Small intestine (tissue), 7 donors: Measurements from ENCODE around the gene ABHD12B. TPM values are rescaled to one million over a fixed set of nuclear protein-coding genes. Genes with fewer than 3 reads are reported as not detected.

Source experiments
- DNase-seq, 2 donors: peaks; one replicate each; pipeline versions ENCODE4 v3.0.0 to v3.0.0-alpha.2; 2013
- FAIRE-seq: peaks from 2 replicates; lab custom pipeline; 2012; peaks lifted over from hg19 to GRCh38; lab: Jason Lieb, UNC
- H3K27ac ChIP-seq, 3 donors: one replicate each; pipeline ENCODE4 v1.5.1; 2013; ENCODE audit warnings: low read length in 2 of 3, mild to moderate bottlenecking in 2 of 3, control low read depth in 1 of 3, inconsistent platforms in 1 of 3, low read depth in 1 of 3, moderate library complexity in 1 of 3
- H3K27me3 ChIP-seq, 3 donors: one replicate each; pipeline ENCODE4 v1.6.1; 2013; ENCODE audit warnings: low read length in 3 of 3, inconsistent platforms in 1 of 3; ENCODE audit not compliant: control insufficient read depth in 3 of 3, insufficient read depth in 3 of 3
- H3K36me3 ChIP-seq, 3 donors: one replicate each; pipeline ENCODE4 v1.6.1; 2013; ENCODE audit warnings: low read length in 3 of 3, inconsistent platforms in 1 of 3, low read depth in 1 of 3, mild to moderate bottlenecking in 1 of 3, moderate library complexity in 1 of 3; ENCODE audit not compliant: control insufficient read depth in 3 of 3, insufficient read depth in 2 of 3
- H3K4me1 ChIP-seq, 3 donors: one replicate each; pipeline ENCODE4 v1.6.1; 2013; ENCODE audit warnings: low read length in 2 of 3, inconsistent platforms in 1 of 3, low read depth in 1 of 3, mild to moderate bottlenecking in 1 of 3, moderate library complexity in 1 of 3; ENCODE audit not compliant: control insufficient read depth in 3 of 3, insufficient read depth in 2 of 3
- H3K4me3 ChIP-seq, 3 donors: one replicate each; pipeline ENCODE4 v1.5.1; 2013; ENCODE audit warnings: low read length in 3 of 3, control low read depth in 1 of 3, inconsistent platforms in 1 of 3, low read depth in 1 of 3, mild to moderate bottlenecking in 1 of 3, moderate library complexity in 1 of 3
- H3K9me3 ChIP-seq, 2 donors: one replicate each; pipeline ENCODE4 v1.6.1; 2013; ENCODE audit warnings: low read depth in 1 of 2, low read length in 1 of 2; ENCODE audit not compliant: control insufficient read depth in 2 of 2, insufficient read depth in 1 of 2
- WGBS, 3 donors: extraction: QIAGEN DNeasy Blood & Tissue Kit; methylation state at CpG; one replicate each; pipeline ENCODE4 v1.1.7; 2013; 5-methylcytosine and 5-hydroxymethylcytosine counted together
- polyA plus RNA-seq, 4 donors: library from polyadenylated mRNA; stranded (reverse) in 3 of 4; unstranded in 1 of 4; fragments of 200-250 nt in 3 of 4; fragments of 120-200 nt in 1 of 4; gene quantifications; one replicate each; pipeline versions ENCODE4 v1.2.1 to v1.2.3, GENCODE V29; 2013
- donor health status: healthy with polysubstance abuse.
- donor health status: control.
- donor health status: control.
- donor health status: Bipolar disorder and iron deficiency.
- donor health status: healthy.

Gene ABHD12B
- polyA plus RNA-seq, 4 donors, result 0.07 to 0.09 TPM; not detected in 2

DNA sequence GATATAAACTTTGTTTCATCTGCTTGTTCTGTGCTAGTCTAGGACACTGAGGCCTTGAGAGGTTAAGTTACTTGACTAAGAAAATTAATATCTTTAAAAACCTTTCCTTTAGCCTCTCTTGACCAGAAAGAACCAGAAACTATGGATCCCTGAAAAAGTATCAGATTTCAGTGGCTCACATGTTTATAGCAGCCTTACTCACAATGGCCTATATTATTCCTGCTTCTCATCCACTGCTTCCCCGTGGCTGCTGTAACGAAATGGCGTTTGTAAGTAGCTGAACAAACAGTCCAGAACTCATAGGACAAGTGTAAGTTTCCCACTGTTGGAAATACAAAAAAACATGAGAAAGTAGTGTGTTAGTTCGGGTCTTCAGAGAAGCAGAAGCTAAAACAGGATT, 75.6 kb downstream of the ABHD12B start:
- whole genome bisulfite sequencing, 3 donors, result 72 to 77% (median 75%) methylated on average over 4 of the region's 4 CpGs

GRCh38 chr14:50948205-50948604, 76.4 kb downstream of the ABHD12B start:
- H3K4me3 ChIP-seq, result no peak overlapping the region
- H3K36me3 ChIP-seq, result no peaks in the 10 kb centered on the region
- peaks cover 0 to 8% (median 0%) of the 10 kb centered on the region in 3 donors for H3K4me1 ChIP-seq
- no peak for DNase-seq
- no peak overlapping the region for H3K27ac ChIP-seq
- H3K27me3 ChIP-seq, result peaks cover 0 to 10% (median 3%) of the 10 kb centered on the region in 3 donors
- no peak for FAIRE-seq
- H3K9me3 ChIP-seq, result peaks cover 0 to 3% of the 10 kb centered on the region in 2 donors
- WGBS, 3 donors, result 64 to 87% (median 85%) methylated on average over 2 of the region's 2 CpGs

More for the DNA sequence above, 75.6 kb downstream of the ABHD12B start:
- Histone ChIP-seq H3K36me3 (no peaks in the 10 kb centered on the region), H3K4me1 (peaks cover 0 to 11% (median 0%) of the 10 kb centered on the region in 3 donors), H3K4me3 (no peak overlapping the region), H3K27me3 (peaks cover 0 to 13% (median 3%) of the 10 kb centered on the region in 3 donors), H3K9me3 (peaks cover 0 to 3% of the 10 kb centered on the region in 2 donors), H3K27ac (no peak overlapping the region)
- FAIRE-seq (no peak), DNase-seq (no peak)

DNA sequence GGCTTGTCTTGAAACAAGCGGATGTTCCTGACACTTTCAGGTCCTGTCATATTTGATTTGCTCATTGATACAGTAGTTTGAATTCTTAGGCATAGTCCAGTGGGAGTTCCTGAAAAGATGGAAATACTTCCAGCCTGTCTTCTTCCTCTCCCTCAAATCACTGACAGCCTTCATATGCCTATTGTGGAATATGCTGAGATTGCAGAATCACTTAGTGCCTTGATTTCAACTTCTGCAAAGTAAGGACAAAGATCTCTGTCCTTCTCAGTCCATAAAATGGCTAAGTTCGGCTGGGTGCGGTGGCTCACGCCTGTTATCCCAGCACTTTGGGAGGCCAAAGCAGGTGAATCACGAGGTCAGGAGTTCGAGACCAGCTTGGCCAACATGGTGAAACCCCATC, 79.2 kb downstream of the ABHD12B start:
- Histone ChIP-seq H3K4me3 (no peak overlapping the region), H3K36me3 (no peaks in the 10 kb centered on the region), H3K27me3 (no peaks in the 10 kb centered on the region), H3K27ac (no peak overlapping the region), H3K4me1 (no peaks in the 10 kb centered on the region), H3K9me3 (peaks cover 0 to 3% of the 10 kb centered on the region in 2 donors)
- DNase-seq, result no peak
- WGBS, 3 donors, result 87 to 93% (median 90%) methylated on average over 6 of the region's 6 CpGs
- no peak for FAIRE-seq

GRCh38 chr14:50953502-50953901, 81.6 kb downstream of the ABHD12B start:
- no peak overlapping the region for H3K4me3 ChIP-seq
- no peaks in the 10 kb centered on the region for H3K4me1 ChIP-seq
- no peaks in the 10 kb centered on the region for H3K36me3 ChIP-seq
- no peak overlapping the region for H3K27ac ChIP-seq
- no peak for FAIRE-seq
- DNase-seq, result no peak
- no peaks in the 10 kb centered on the region for H3K27me3 ChIP-seq
- WGBS, 3 donors, result 65 to 88% (median 68%) methylated on average over 1 of the region's 1 CpG
- peaks cover 0 to 3% of the 10 kb centered on the region in 2 donors for H3K9me3 ChIP-seq

Other genes with a start within 250 kb of the ABHD12B start
- gene SAV1, start 203.7 kb upstream of the ABHD12B start, polyA plus RNA-seq, result 10 to 100 TPM; 15.0 to 17.6 (median 15.3) TPM
- 1 to 10 TPM; 1.9 to 4.7 (median 3.8) TPM for gene NIN, start 40.9 kb upstream of the ABHD12B start, polyA plus RNA-seq
- gene PYGL, start 72.4 kb downstream of the ABHD12B start, polyA plus RNA-seq, result 1 to 10 TPM in 3 of 4 donors, under 1 TPM in 1; 0.89 to 8.7 (median 5.4) TPM
- 1 to 10 TPM in 1 of 4 donors, under 1 TPM in 1, not detected in 2; 0.80 to 1.3 TPM for gene TRIM9, start 223.1 kb downstream of the ABHD12B start, polyA plus RNA-seq